ENCODE results near the gene CMTM6.
"Not testable (repeated sequence)": the region's sequence is repeated elsewhere in the genome, so short reads cannot be mapped to it uniquely, and the experiment has no call there.

The CMTM6 gene

DNA sequence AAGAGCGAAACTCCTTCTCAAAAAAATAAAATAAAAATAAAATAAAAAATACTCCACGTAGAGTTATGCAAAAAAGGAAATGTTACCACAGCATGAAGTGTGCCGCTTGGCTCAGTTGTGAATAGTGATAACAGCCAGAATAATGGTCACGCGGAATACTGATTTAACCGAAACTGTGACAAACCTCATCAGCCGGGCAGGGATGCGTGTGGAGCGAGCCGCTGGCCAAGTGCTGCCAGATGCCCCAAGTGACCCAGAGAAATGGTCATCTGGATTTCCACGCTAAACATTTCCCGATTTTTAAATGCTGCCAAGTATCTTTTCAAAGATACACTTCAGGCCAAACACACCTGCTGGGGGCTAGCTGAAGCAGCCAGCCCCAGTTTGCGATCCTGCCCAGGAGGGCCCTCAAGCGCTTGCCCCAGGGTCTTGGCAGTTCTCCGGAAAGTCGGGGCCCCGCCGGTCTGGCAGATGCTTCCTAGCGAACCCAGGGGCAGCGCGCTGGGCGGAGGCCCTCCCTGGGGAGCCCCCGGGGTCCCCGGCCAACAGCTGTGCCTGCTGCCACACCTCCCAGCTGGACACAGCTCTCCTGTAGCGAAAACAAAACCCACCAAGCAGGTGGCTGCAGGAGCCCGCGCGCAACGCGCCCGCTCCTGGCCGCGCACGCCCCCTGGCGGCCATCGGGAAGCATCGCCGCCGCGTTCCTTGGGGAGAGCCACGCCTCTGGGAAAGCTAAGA lies 35.1 kb downstream of the CMTM6 start:
- DNase-seq (ENCODE audit: extremely low read depth in 1 of 2, low read depth in 1 of 2) = peak; percentile 30 to 69

DNA sequence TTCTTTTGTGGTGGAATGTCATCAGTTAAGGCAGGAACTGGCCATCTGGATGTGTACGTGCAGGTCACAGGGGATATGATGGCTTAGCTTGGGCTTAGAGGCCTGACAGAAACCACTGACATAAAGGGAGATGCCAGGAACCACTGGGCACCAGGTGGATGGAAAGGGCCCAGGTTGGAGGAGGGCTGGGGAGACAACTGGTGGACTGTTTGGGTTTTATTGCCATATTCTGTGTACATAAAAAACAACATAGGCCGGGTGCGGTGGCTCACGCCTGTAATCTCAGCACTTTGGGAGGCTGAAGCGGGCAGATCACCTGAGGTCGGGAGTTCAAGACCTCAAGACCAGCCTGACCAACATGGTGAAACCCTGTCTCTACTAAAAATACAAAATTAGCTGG lies 35.8 kb downstream of the CMTM6 start:
- not testable (repeated sequence) for DNase-seq (ENCODE audit: extremely low read depth in 1 of 2, low read depth in 1 of 2)

DNA sequence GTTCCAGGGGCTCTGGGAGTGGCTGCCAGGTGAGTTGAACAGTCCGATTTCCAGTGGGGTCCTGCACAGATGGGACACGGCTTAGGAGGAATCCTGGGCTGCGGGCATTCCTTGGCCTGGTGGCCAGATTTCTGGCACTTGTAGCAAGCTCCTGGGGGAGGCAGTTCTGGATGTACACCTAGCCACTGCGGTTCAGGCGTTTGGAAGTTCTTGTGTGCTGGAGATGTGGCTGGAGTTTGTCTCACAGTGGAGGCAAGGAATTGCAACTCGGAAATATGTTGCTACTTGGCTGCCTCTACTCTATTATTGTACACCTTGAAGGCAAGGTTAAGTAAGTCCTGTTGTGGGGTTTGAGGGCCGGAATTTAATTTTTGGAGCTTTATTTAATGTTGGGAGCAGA lies 37.9 kb downstream of the CMTM6 start:
- not testable (repeated sequence) for DNase-seq (ENCODE audit: extremely low read depth in 1 of 2, low read depth in 1 of 2)

DNA sequence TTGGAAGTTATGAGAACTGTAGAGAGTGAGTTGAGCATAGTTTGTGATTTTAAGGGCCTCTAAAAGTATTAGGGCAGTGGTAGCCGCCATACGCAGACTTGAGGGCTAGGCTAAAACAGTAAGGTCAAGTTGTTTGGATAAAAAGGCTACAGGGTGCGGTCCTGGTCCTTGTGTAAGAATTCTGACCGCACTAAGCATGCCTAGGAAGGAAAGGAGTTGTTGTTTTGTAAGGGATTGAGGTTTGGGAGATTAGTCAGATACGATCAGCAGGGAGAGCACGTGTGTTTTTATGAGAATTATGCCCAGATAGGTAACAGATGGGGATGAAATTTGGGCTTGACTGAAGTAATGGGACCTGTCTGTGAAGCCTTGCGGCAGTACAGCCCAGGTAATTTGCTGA lies 39.2 kb downstream of the CMTM6 start:
- DNase-seq (ENCODE audit: extremely low read depth in 1 of 2, low read depth in 1 of 2) = not testable (repeated sequence)

DNA sequence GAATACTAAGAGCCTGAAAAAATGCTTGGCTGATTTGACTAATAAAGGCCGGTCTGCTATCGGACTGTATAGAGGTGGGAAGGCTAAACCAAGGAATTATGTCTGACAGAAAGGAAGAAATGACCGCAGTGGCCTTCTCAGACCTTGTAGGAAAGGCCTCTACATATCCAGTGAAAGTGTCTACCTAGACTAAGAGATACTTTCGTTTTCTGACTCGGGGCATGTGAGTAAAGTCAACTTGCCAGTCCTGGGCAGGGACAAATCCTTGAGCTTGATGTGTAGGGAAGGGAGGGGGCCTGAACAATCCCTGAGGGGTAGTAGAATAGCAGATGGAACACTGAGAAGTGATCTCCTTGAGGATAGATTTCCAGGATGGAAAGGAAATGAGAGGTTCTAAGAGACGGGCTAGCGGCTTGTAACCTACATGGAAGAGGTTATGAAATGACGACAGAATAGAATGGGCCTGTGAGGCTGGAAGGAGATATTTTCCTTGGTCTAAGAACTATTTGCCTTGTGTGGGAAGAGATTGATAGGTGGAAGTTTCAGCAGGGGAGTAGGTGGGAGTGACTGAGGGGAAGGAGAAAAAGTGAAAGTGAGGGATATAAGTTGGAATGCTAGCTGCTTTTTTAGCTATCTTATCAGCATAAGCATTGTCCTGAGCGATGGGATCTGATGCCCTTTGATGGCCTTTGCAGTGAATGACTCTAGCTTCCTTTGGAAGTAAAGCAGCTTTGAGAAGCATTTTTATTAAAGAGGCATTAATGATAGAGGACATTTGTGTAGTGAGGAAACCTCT lies 40.3 kb downstream of the CMTM6 start:
- not testable (repeated sequence) for DNase-seq (ENCODE audit: extremely low read depth in 1 of 2, low read depth in 1 of 2)

DNA sequence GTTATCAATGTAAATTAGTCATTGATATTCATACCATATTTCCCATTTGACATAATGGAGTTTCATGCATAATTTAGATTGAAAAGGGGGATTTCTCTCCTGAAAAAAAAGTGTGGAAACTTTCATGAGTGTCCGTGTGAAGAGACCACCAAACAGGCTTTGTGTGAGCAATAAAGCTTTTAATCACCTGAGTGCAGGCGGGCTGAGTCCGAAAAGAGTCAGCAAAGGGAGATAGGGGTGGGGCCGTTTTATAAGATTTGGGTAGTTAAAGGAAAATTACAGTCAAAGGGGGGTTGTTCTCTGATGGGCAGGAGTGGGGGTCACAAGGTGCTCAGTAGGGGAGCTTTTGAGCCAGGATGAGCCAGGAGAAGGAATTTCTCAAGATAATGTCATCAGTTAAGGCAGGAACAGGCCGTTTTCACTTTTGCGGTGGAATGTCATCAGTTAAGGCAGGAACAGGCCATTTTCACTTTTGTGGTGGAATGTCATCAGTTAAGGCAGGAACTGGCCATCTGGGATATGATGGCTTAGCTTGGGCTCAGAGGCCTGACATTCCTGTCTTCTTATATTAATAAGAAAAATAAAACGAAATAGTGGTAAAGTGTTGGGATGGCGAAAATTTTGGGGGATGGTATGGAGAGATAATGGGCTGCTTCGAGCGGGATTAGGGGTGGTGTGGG lies 41.7 kb downstream of the CMTM6 start:
- not testable (repeated sequence) for DNase-seq (ENCODE audit: extremely low read depth in 1 of 2, low read depth in 1 of 2)

DNA sequence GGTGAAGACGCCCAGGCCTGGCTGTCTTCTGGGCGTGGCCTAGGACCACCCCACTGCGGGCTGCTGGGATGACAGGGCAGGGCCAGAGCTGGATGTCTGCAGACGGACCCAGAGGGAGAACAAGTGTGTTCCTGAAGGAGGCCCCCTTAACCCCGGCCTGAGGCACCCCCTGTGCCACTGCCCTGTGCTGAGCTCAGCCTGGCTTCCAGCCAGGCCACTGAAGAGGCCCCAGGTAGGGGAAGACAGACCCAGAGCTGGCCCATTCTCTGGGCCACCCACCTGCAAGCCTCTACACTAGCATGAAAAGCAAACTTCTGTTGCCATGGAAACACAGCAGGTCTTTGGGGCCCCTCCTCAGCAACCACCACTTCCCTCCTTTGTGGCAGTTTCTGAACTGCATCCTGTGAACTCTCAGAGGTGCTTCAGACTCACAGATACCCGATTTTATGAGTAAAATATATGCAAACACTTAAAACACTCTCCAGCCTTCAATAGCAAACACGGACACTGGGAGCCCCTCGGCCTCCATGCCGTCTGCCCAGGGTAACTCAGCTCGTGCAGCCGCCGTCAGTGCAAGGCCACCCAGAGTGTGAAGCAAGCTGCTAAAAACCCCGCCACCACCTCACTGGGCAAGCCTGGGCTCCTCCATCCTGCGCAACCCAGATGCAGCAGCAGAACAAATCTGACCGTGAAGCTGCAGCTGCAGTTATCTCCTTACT lies 42.5 kb downstream of the CMTM6 start:
- DNase-seq (ENCODE audit: extremely low read depth in 1 of 2, low read depth in 1 of 2) = peak; percentile 36 to 44

DNA sequence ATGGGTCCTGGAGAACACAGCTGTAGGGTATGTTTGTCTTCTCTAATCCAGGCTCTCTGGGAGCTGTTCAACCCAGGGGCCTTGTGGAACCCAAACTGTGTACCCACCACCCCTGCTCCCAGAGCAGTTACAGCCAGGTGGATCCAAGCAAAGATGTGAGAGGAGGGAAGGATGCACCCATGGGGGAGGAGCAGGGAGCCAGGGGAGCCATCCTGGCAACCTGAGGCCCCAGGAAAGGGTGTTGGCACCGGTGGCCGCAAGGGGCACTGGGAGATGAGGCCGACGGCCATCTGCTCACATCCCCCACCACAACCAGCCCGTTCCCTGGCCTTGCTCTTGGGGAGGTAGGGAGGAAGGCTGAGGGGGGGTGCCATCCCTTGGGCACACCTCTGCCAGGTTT lies 43.2 kb downstream of the CMTM6 start:
- DNase-seq (ENCODE audit: extremely low read depth in 1 of 2, low read depth in 1 of 2) = no peak

DNA sequence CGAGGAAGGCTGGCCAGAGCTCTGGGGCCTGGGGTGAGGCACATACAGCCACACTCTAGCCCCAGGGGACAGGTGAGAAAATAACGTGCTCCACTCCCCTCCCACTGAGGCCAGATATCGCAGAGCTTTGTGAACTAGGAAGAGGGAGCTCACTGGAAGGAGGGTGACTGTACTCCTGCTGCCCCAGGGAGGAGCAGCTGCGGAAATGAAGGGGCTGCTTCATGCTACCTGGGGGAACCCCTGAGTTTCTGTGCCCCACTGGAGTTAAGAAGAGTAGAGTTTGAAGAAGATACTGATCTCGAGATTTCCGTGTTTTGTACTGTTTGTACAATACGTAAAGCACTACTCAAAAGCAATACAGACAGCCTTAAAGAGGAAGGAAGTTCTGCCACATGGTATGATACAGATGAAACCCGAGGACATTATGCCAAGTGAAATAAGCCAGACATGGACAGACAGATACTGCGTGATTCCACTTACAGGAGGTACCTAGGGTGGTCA lies 44.6 kb downstream of the CMTM6 start:
- peak; percentile 29 to 40 for DNase-seq (ENCODE audit: extremely low read depth in 1 of 2, low read depth in 1 of 2)

DNA sequence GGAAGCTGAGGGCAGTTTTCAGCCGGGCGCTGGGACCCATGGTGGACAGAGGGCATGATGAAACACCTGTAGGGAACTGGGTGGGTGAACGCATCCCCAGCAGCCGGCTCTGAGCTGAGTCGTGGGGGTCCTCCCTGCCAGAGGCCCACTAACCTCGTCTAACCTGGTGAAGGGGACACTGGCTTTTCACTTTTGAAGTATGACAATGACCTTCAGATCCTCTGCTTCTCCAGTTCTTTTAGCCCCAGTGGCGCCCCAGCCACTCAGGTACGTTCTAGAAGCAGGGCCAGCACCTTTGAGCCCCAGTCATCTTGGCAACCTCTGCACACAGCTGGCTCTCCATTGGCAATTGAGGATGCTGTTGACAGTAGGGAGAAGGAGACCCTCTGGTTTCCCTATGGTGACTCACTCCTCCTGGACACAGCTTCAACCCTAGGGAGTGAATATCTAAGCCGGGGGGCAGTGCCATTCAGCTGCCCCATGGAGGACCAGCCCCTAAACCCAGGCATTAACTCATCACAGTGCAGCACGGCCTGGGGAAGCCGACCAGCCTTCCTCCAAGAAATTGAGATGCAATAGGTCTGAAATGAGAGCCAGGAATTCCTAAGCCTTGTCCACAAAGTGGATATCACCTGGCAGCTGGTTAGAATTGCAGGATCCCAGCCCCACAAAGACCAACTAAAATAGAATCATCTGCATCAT lies 46.1 kb downstream of the CMTM6 start:
- DNase-seq (ENCODE audit: extremely low read depth in 1 of 2, low read depth in 1 of 2) = no peak

DNA sequence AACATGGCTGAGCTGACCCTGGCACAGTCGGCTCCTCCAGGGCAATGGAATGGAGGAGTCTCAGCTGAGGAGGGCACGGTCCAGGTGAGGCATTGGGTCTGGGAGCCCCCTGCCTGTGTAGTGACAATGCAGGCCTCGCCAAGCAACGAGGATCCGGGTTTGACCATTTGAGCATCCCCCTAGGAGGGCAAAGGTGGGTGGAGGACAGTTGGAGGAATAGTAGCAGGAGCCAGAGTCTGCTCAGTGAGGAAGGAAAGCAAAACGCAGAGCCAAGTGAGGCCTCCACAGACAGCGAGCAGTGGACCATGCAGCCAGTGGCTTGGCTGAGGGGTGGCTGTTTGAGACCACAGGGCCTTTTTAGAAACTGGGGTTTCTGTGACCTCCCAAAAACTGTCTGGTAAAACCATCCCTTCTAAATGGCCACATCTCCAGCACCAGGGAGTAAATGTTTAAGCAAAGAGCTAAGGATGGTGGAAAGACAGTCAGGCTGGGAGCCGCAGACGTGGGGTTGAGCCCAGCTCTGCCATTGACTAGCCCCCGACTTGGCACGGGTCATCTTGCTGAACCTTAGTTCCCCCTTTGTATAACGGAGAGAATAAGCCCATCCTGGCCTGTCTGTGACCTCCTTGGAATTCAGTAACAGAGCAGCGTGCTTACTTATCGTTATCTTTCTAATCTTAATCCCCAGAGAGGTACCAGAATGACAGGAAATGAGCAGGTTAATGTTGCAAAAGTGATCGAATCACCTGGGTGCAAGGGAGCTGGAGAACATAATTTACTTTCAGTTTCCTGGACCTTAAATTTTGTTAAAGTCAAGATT lies 46.8 kb downstream of the CMTM6 start:
- DNase-seq (ENCODE audit: extremely low read depth in 1 of 2, low read depth in 1 of 2) = no peak

DNA sequence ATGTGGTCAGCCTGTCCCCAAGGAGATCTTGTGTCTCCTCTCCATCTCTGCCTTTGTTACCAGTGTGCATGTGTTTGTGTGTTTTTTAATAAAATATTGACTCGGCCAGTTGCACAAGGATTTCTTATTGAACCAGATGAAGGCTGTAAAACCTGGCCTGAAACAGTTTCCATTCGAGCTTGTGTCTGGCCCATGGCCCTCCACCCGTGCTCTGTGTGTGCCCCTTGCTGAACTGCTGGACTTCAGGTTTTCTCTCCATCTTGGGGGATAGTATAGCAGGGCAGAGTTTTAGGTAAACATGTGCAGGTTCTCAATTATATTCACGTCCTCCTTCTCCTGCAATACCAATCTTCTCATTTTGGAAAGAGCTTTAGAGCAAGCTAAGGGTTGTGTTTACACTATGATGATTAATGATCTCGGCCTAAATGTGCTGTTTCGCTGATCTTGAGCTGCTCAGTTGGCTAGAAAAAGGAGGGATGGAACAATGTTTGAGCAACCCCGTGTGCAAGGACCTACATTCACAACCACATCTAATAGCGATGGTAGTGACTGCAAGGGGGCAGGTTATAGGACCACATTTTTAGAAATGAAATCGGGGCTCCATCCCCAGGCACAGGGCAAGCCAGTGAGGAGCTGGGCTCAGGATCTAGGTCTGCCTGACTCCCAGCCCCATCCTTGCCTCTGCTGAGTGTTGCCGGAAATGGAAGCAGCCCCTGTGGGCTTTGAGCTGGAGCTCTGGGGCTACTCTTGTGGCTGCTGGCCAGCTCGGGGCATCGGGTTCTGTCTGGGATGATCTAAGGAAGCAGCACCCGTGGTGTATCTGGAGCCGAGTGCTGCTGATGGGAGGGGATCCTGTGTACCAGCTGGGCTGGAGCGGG lies 47.7 kb downstream of the CMTM6 start:
- no peak for DNase-seq (ENCODE audit: extremely low read depth in 1 of 2, low read depth in 1 of 2)

DNA sequence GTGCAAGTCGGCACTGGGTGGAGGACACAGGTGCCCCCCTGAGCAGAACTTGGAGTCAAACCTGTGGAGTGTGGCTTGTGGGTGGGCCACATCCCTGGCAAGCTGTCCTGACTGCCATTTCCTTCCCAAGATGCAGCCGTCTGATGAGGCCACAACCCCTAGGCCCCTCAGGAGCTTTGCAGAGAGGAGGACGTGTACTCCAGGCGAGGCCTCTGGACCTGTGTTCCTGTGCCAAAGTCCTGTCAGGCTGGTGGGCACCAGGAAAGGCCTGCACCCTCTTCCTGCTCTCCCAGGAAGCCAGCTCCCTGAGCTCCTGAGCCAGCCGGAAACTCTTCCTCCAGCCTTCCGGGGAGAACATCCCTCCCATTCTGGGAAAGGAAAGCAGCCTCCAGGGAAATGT lies 48.5 kb downstream of the CMTM6 start:
- DNase-seq (ENCODE audit: extremely low read depth in 1 of 2, low read depth in 1 of 2) = no peak

DNA sequence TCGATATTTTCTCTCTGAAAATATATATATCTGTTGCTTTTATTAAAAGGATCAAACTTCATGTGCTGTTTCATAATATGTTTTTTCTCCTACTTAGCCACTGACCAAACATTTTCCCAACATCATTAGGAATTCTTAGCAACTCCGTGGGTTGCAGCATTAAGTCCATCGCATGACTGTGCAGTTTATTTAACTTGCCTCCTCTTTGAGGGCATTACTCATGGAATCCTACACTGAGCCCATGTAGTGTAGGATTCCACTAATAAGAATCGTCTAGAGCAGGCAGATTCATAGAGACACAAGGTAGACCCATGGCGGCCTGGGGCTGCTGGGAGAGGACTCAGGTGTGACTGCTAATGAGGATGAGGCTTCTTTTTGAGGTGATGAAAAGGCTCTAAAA lies 49.3 kb downstream of the CMTM6 start:
- no peak for DNase-seq (ENCODE audit: extremely low read depth in 1 of 2, low read depth in 1 of 2)

DNA sequence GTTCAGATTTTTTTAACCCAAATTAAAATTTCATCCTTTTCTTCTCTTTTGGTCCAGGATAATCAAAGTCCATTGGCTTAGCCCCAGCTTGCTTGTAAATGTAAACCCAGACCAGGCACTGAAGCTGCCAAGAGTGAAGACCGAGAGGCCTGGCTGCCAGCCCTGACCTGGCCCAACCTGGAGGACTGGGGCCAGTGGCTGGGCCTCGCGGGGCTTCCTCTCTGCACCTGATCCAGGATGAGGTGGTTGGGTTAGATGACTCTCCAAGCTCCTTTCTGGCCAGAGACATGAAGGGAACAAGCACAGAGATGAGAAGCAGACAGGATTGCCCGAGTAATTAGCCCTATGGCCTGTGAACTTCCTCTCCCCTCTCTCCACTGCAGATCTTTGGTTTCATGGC lies 50.6 kb downstream of the CMTM6 start:
- DNase-seq (ENCODE audit: extremely low read depth in 1 of 2, low read depth in 1 of 2) = no peak

DNA sequence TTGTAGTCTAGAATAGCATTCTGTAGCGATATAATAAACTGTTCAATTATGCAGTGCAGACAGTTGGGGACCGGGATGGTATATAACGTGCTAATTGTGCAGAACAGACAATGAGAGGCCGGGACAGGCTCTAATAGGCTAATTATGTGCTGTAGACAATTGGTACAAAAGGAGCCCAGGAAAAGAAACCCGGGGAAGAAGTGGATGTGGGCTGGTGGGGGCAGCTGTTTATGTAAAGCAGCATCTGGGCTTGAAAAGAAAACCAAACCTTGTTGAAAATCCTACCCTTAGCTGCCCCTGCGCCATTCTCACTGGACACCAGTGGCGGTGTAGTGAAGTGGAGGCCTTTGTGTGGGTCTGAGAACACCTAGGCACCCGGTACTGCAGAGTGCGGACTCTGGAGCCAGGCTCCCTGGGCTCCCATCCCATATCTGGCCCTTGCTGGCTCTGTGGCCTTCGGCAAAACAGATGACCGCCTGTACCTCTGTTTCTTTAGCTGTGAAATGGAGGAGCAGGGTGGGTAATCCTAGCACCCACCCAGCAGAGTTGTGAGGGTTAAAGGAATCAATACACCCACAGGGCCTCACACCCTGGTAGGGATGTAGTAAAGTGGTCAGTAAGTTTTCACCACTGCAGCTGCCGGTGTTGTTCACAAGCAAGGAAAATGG lies 51.5 kb downstream of the CMTM6 start:
- no peak for DNase-seq (ENCODE audit: extremely low read depth in 1 of 2, low read depth in 1 of 2)

DNA sequence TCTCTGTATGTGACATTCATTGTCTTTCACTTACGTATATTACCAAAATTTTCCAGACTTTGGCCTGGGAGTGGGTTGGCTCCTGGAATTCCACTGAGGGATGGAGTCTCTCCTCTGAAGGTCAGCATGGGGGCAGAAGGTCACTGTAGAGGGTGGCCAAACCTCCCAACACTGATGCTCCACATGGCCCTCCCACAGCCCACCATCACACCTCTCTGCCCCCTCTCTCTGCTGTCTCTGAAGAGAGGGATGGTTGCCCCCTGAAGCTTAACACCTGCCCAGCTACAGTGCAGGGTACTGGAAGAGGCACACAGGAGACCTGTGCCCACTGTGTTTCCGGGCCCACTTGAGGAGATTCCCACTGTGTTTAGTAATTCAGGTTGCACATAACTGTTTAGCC lies 52.2 kb downstream of the CMTM6 start:
- DNase-seq (ENCODE audit: extremely low read depth in 1 of 2, low read depth in 1 of 2) = no peak

DNA sequence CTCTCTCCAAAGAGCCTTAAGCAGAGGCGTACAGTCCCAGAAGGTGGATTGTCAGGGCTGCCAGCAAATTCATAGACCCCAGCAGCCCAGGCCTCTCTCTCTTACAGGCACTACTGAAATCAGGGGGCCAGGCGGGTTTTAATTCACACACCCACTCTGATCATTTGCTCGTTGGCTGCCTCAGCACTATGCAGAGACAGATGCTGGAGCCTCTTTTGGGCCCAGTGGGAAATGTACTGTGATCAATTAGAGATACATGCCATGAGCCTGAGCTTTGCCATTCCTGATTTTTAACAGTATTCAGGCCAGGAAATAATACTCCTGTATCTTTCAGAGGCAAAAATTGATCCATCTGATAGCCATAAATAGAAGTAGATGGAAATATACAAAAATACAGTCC lies 53.0 kb downstream of the CMTM6 start:
- DNase-seq (ENCODE audit: extremely low read depth in 1 of 2, low read depth in 1 of 2) = no peak
